M059J (cell line): ENCODE measurements around the gene IRX5. TPM values are rescaled to one million over a fixed set of nuclear protein-coding genes. Genes with fewer than 3 reads are reported as not detected.

Experiments
- DNase-seq: peaks from one replicate; pipeline ENCODE4 v3.0.0-alpha.2; 2012; ENCODE audit warnings: low read depth
- total RNA-seq: library from RNA; depleted of rRNA; stranded (reverse); fragments of >200 nt; shearing (Covaris generic); gene quantifications from 2 replicates; pipeline ENCODE4 v1.2.3, GENCODE V29; 2014

The IRX5 gene
- total RNA-seq, 1 experiment from 2014 or later, result 3.9 TPM

GRCh38 chr16:54931120-54932014 is 702 bp downstream of the IRX5 start:
- peak; percentile 60 for DNase-seq

DNA sequence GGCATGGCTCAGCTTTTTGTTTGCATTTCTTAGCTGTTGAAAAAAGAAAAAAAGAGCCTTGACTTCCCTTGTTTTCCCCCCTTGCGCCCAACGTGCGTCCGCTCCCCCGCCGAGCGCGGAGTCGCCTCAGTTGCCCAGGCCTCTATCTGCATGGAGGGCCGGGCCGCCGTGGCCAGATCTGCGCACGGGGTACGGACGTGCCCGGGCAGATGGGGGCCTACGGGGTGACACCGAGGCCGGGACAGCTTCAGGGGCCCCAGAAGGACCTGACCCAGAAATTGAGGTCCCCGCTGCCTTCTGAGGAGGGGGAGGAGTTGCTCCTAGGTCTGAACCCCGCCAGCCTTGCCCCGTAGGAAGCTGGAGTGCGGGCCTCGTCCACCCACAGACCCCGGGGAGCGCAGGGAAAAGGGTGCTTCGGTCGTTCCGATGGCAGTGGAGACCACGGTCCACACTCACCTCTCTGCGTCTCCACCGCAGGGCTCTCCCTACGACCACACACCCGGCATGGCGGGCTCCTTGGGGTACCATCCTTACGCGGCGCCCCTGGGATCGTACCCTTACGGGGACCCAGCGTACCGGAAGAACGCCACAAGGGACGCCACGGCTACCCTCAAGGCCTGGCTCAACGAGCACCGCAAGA is 1.5 kb downstream of the IRX5 start:
- DNase-seq, result no peak

- no peak for DNase-seq
These were observed 2.1 kb downstream of the IRX5 start for GRCh38 chr16:54932737-54933254.

GRCh38 chr16:54933281-54934011 is 2.8 kb downstream of the IRX5 start:
- no peak for DNase-seq

DNA sequence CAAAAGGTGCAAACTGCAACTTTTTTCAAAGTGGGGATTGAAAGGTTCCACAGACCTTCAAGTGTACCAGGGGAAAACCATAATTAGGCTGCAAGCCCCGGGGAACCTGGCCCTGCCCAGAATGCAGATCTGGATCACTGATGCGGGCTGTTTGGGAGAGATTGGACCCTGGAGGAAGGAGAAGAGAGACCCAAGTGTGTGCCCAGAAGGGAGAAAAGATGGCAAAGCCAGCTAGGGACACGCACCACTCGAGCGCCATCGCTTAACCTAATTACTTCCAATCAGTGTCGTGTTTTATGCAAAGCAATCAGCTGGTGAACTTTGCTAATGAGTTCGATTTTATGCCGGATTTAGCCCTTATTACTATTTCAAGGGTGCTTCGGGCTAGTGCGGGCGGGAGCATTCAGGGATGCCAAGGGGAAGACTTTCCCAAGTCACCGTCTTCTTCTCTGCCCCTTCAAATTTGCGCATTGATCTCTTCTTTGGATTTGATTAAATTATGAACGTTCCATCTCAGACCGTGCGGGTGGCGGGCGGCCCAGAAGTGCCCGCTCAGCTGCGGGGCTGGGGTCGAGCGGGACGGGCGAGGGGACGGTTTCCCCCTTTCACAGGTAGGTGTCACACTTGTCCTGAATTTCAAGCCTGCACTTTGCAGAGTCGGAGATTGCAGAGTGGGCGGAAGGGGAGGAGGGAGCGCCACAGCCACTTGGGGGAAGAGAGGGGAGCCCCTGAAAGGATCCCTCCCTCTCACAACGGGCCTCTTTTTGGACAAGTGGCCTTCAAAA is 4.0 kb downstream of the IRX5 start:
- DNase-seq, result no peak

DNA sequence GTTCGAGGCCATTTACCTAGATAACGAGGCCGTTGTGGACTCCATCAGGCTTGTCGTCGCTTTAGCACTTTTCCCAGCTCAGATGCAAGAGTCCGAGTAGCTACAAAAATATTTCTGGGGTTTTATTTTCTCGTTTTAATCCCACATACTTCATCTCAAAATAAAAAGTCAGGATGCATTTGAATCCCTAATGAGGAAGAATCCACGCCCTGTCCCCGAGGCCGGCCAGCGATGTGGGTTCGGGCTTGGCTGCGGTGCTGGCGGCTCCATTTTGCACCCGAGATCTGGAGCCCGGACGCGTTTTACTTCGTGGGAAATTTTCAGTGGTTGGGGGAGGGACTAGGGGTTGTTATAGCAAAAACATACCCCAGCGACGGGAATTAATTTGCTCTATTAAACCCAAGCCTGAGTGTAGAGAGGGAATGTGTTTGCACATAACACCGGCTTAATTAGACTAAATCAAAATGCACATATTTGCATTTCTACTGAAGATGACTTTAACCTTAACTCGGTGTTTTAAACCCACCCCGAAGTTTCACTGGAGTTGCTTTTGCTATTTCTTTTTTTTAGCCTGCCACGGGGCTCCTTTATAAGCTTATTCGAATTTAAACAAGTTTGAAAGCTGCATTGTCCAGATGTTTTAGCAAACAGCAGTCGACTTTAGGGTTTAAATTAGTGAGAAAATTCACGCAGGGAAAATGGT is 4.8 kb downstream of the IRX5 start:
- no peak for DNase-seq

DNA sequence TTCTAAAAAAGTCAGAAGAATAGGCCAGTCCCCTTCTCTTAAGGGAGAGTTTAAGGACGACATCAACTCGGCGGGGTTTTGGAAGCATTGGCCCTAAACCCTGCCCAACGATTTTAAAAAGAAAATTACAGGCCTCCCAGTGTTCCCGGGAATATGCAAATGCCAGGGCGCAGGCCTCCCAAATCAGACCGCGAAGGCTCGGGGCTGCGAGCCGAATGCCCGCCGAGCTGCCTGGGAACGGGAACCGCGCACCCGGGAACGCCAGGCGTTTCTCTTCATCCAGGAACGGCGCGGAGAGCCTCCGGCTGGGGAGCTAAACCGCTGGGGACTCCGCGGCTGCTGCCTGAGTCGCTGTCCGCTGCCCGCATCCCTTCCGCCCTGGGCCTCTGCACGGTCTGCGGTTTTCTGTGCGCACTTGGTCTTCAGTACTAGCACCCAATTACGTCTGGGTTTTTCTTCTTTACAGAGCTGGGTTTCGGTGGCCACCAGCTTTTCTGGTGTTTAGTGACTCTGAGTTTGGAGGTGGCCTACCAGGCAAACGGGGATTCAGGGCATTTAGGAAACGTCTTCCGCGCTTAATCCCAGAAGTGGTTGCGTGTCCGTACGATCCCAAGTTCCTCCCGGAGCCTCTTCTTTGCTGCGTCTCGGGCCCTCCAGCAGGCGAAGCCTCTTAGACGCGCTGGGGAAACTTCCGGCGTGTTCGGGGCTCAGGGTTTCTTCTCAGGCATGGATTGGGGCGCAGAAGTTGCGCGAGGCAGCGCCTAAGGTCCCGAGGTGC is 5.7 kb downstream of the IRX5 start:
- no peak for DNase-seq

DNA sequence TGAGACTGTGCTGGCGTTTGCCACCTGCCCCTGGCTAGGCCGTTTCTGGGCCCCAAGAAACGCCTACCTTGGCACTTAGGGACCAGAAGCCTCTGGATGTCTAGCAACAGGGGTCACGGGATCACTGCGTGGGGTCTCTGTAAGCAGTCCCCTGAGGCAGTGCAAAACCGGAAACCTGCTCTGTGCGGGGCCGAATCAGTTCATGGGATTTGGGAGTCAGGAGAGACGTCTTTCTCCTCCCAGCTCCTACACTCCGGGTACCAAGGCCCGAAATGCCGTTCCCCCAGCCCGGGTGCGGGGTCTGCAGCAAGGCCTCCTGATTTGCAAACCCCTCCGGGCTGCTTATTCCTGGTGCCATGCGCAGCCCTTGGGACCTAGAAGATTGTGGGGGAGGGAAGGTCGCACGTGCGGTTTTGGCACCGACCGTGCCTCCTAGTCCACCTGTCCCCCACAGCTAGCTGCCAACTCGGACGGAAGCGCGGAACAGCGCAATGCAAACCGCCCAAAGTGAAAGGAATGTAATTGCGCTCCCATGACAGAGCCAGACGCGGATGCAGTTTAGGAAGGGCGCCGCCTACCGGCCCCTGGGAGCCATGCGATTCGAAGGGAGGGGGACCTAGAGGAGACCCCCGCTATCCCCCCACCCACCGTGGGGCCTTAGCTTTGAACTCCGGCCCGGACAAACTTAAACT is 6.5 kb downstream of the IRX5 start:
- no peak for DNase-seq

GRCh38 chr16:54937671-54938211 is 7.1 kb downstream of the IRX5 start:
- no peak for DNase-seq

GRCh38 chr16:54938212-54939028 is 7.8 kb downstream of the IRX5 start:
- no peak for DNase-seq

GRCh38 chr16:54939029-54939346 is 8.3 kb downstream of the IRX5 start:
- DNase-seq, result no peak

GRCh38 chr16:54939510-54940278 is 9.0 kb downstream of the IRX5 start:
- no peak for DNase-seq

DNA sequence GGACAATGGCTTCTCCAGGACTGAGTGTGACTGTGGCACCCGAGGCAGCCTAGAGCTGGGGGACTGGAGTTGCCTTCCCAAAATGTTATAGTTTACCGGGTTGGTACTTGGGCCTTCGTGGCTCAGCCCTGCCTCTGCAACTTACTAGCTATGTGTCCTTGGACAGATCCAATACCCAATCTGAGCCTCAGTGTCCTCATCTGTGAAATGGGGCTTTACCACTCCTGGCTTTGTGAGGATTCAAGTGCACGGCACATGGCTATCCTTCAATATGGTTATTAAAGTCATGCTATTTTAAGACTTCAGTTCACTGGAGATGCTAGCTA is 9.6 kb downstream of the IRX5 start:
- DNase-seq, result no peak

DNA sequence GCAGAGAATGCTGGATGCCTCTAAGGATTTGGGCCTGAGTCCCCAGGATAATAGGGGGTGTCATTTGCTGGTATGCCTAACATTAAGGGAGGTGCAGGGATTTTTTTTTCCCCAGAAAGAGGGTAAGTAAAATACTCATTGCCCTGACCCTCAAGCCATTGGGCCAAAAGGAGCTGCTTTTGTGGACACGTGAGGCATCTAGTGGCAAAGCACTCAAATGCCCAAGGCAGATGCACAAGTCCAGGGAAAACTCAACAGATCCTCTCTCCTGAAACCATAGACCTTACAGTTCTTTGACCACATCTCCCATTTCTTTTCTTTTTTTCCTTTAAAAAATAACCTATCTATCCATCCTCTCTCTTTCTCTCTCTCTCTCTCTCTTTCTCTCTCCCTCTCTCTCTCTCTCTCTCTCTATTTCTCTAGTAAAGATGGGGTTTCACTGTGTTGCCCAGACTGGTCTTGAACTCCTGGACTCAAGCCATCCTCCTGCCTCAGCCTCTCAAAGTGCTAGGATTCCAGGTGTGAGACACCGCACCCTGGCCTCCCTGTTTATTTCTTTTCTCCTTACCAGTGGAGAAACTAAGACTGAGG is 11.8 kb downstream of the IRX5 start:
- no peak for DNase-seq

- DNase-seq, result no peak
These were observed 13.3 kb downstream of the IRX5 start for GRCh38 chr16:54944002-54944401.

DNA sequence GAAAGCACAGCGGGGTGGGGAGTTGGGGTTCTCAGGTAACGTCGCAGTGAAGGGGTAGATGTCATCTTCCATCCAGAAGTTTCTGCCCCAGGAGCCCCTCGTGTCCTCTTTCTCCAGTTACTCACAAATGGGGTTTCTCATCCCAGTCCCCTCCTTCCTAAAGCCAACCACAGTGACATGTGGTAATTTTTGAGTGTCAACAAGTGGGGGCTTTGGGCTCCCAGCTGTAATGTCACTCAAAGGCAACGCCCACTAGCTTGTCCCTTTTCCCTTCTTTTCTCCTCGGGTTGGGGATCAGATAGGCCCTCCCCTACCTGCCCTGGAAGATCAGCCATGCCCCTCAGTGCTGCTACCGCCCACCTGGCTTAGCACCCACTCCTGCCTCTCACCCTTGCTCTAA is 14.4 kb downstream of the IRX5 start:
- DNase-seq, result no peak

DNA sequence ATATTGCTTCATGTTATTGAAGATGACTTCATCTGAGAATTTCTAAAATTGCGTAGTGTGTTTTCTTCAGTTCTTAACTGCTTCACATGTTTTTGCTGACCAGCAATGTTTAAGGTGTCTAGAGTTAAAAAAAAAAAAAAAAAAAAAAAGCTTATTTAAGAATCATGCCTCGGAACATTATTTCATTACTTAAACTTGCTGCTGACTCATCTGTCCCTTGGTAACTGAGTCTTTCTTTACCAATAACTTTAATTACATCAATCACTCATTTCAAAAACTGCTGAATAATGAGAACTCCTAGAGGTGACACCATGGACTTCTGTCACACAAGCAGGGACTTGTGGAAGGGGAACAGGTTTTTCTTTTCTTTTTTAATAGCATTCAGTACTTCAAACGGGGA is 16.2 kb downstream of the IRX5 start:
- no peak for DNase-seq

GRCh38 chr16:54947616-54948015 is 17.0 kb downstream of the IRX5 start:
- DNase-seq, result no peak
